ENCODE results near the gene UMODL1.

The UMODL1 gene

GRCh38 chr21:42081138-42081537 lies 10.0 kb downstream of the UMODL1 start:
- TF ChIP-seq GLIS3 (CRISPR knock-in tag; IDR thresholded peaks at IDR 0.05) (no peak), ZNF8 (CRISPR knock-in tag; IDR thresholded peaks at IDR 0.05) (no peak), TCF4 (CRISPR knock-in tag; IDR thresholded peaks at IDR 0.05; ENCODE audit: borderline replicate concordance) (no peak), ESRRG (CRISPR knock-in tag; IDR thresholded peaks at IDR 0.05) (no peak), ZNF70 (CRISPR knock-in tag; IDR thresholded peaks at IDR 0.05) (no peak), ZFP3 (CRISPR knock-in tag; IDR thresholded peaks at IDR 0.05) (no peak), OSR1 (CRISPR knock-in tag; IDR thresholded peaks at IDR 0.05) (no peak), CREB5 (CRISPR knock-in tag; IDR thresholded peaks at IDR 0.05; ENCODE audit: low read depth) (no peak), ZNF565 (CRISPR knock-in tag; conservative IDR thresholded peaks at IDR 0.05; ENCODE audit: low read depth) (no peak), ZC3H10 (CRISPR knock-in tag; IDR thresholded peaks at IDR 0.05) (no peak), ISL1 (CRISPR knock-in tag; IDR thresholded peaks at IDR 0.05) (no peak)
- TF ChIP-seq, protein P1, sequence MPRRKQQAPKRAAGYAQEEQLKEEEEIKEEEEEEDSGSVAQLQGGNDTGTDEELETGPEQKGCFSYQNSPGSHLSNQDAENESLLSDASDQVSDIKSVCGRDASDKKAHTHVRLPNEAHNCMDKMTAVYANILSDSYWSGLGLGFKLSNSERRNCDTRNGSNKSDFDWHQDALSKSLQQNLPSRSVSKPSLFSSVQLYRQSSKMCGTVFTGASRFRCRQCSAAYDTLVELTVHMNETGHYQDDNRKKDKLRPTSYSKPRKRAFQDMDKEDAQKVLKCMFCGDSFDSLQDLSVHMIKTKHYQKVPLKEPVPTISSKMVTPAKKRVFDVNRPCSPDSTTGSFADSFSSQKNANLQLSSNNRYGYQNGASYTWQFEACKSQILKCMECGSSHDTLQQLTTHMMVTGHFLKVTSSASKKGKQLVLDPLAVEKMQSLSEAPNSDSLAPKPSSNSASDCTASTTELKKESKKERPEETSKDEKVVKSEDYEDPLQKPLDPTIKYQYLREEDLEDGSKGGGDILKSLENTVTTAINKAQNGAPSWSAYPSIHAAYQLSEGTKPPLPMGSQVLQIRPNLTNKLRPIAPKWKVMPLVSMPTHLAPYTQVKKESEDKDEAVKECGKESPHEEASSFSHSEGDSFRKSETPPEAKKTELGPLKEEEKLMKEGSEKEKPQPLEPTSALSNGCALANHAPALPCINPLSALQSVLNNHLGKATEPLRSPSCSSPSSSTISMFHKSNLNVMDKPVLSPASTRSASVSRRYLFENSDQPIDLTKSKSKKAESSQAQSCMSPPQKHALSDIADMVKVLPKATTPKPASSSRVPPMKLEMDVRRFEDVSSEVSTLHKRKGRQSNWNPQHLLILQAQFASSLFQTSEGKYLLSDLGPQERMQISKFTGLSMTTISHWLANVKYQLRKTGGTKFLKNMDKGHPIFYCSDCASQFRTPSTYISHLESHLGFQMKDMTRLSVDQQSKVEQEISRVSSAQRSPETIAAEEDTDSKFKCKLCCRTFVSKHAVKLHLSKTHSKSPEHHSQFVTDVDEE (CRISPR knock-in tag; IDR thresholded peaks at IDR 0.05), result no peak
- TF ChIP-seq, protein P2, sequence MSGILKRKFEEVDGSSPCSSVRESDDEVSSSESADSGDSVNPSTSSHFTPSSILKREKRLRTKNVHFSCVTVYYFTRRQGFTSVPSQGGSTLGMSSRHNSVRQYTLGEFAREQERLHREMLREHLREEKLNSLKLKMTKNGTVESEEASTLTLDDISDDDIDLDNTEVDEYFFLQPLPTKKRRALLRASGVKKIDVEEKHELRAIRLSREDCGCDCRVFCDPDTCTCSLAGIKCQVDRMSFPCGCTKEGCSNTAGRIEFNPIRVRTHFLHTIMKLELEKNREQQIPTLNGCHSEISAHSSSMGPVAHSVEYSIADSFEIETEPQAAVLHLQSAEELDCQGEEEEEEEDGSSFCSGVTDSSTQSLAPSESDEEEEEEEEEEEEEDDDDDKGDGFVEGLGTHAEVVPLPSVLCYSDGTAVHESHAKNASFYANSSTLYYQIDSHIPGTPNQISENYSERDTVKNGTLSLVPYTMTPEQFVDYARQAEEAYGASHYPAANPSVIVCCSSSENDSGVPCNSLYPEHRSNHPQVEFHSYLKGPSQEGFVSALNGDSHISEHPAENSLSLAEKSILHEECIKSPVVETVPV (CRISPR knock-in tag; IDR thresholded peaks at IDR 0.05), result no peak
- no peak for ATAC-seq

- ATAC-seq, result peak; percentile 60
- no peak for TF ChIP-seq ARNTL (CRISPR knock-in tag; IDR thresholded peaks at IDR 0.05; ENCODE audit: borderline replicate concordance, low read depth)
These were observed 10.8 kb downstream of the UMODL1 start for GRCh38 chr21:42081931-42082381.

DNA sequence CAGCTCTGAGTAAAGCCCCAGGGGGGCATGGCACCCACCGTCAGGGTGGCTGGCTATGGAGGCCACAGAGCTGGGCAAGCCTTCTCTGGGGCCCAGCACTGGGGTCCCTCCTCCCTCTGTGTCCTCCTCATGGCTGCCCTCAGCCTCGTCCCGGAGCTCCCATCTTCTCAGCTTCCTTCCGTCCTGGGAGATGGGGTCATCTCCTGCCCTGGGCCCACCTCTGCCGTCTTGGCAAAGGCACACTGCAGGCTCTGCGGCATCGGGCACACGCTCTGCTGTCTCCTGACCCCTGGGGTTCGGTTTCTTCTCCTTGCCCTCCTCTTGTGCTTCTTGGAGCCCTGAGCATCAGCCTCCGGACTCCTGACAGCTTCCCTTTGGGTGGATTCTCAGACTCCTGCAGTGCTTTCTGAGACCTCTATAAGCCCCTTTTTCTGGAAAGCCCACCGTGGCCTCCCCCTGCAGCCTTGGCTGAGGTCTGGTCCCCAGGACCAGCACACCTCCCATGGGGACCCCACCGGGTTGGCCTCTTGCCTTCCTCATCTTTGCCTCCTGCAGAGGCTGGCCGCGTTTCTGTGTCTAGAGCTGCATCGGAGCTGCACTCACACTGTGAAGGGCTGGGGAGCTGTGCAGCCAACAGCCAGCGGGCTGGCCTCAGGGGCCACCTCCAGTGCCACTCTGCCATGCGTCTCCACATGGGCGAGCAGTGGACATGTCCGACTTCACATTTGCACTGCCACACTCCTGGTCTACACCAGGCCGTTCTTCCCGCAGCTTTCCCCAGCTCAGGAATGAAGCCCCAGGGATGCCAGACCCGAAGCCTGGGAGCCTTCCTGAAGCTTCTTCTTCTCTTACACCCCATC lies 11.6 kb downstream of the UMODL1 start:
- no peak for TF ChIP-seq RARB (CRISPR knock-in tag; IDR thresholded peaks at IDR 0.05)
- TF ChIP-seq ZC3H10 (CRISPR knock-in tag; IDR thresholded peaks at IDR 0.05), result no peak
- no peak for TF ChIP-seq ZNF70 (CRISPR knock-in tag; IDR thresholded peaks at IDR 0.05)
- no peak for TF ChIP-seq CREB5 (CRISPR knock-in tag; IDR thresholded peaks at IDR 0.05; ENCODE audit: low read depth)
- TF ChIP-seq ISL1 (CRISPR knock-in tag; IDR thresholded peaks at IDR 0.05), result no peak
- TF ChIP-seq ZFP3 (CRISPR knock-in tag; IDR thresholded peaks at IDR 0.05), result no peak
- no peak for TF ChIP-seq ZNF8 (CRISPR knock-in tag; IDR thresholded peaks at IDR 0.05)
- no peak for TF ChIP-seq ARNTL (CRISPR knock-in tag; IDR thresholded peaks at IDR 0.05; ENCODE audit: borderline replicate concordance, low read depth)
- TF ChIP-seq SNAI2 (CRISPR knock-in tag; IDR thresholded peaks at IDR 0.05), result no peak
- no peak for ATAC-seq

GRCh38 chr21:42083361-42083690 lies 12.2 kb downstream of the UMODL1 start:
- no peak for ATAC-seq
- TF ChIP-seq ISL1 (CRISPR knock-in tag; IDR thresholded peaks at IDR 0.05) (no peak), GLIS3 (CRISPR knock-in tag; IDR thresholded peaks at IDR 0.05) (no peak), ESRRG (CRISPR knock-in tag; IDR thresholded peaks at IDR 0.05) (no peak), ZNF565 (CRISPR knock-in tag; conservative IDR thresholded peaks at IDR 0.05; ENCODE audit: low read depth) (no peak), RARB (CRISPR knock-in tag; IDR thresholded peaks at IDR 0.05) (no peak), PPARA (CRISPR knock-in tag; IDR thresholded peaks at IDR 0.05; ENCODE audit: borderline replicate concordance) (no peak), ZNF8 (CRISPR knock-in tag; IDR thresholded peaks at IDR 0.05) (no peak), POU6F1 (CRISPR knock-in tag; IDR thresholded peaks at IDR 0.05; ENCODE audit: borderline replicate concordance, low read depth) (no peak), ARNTL (CRISPR knock-in tag; IDR thresholded peaks at IDR 0.05; ENCODE audit: borderline replicate concordance, low read depth) (no peak), TCF4 (CRISPR knock-in tag; IDR thresholded peaks at IDR 0.05; ENCODE audit: borderline replicate concordance) (no peak), ZFP3 (CRISPR knock-in tag; IDR thresholded peaks at IDR 0.05) (no peak), ZNF70 (CRISPR knock-in tag; IDR thresholded peaks at IDR 0.05) (no peak), CREB5 (CRISPR knock-in tag; IDR thresholded peaks at IDR 0.05; ENCODE audit: low read depth) (no peak), BACH2 (CRISPR knock-in tag; IDR thresholded peaks at IDR 0.05; ENCODE audit: borderline replicate concordance) (no peak), TOX (CRISPR knock-in tag; IDR thresholded peaks at IDR 0.05; ENCODE audit: borderline replicate concordance) (no peak)
- TF ChIP-seq, protein P2 (CRISPR knock-in tag; IDR thresholded peaks at IDR 0.05), result no peak
